Activated CD8-positive, alpha-beta memory T cell treated with anti-CD3 and anti-CD28 coated beads, Interleukin-2, amount 10 ng/mL, durations not matched to agents 7 days and 5 days (primary cell): ENCODE data around the gene SLIT2. TPM values are rescaled to one million over a fixed set of nuclear protein-coding genes. Genes with fewer than 3 reads are reported as not detected.

Source experiments
- ATAC-seq: fragments of 150-1000 bp; cut with Tn5 transposase; one replicate; pipeline ENCODE4 v1.10.0; 2021; ENCODE audit warnings: moderate library complexity
- CTCF ChIA-PET: fragments of 350-600 bp; sonication (Branson Sonifier 250); formaldehyde crosslinking; loops from one replicate; lab custom pipeline; 2021; ENCODE audit warnings: antibody characterized with exemption; lab: Charles Lee
- DNase-seq: peaks from one replicate; pipeline ENCODE4 v3.0.0-alpha.2; 2020
- H3K27ac Mint-ChIP-seq: one replicate; pipeline ENCODE4 v1.8.0; 2021; ENCODE audit warnings: mild to moderate bottlenecking, mixed read lengths
- H3K27me3 Mint-ChIP-seq: one replicate; pipeline ENCODE4 v1.8.0; 2021; ENCODE audit warnings: mixed read lengths
- H3K36me3 Mint-ChIP-seq: one replicate; pipeline ENCODE4 v1.8.0; 2021; ENCODE audit warnings: mild to moderate bottlenecking, mixed read lengths
- H3K4me1 Mint-ChIP-seq: one replicate; pipeline ENCODE4 v1.8.0; 2021; ENCODE audit warnings: mixed read lengths
- H3K4me3 Mint-ChIP-seq: one replicate; pipeline ENCODE4 v1.8.0; 2021; ENCODE audit warnings: mild to moderate bottlenecking, moderate library complexity, mixed read lengths
- H3K9me3 Mint-ChIP-seq: one replicate; pipeline ENCODE4 v1.8.0; 2022; ENCODE audit warnings: low read depth, mixed read lengths
- total RNA-seq, 2 experiments: library from RNA; stranded (reverse); gene quantifications; one replicate each; pipeline ENCODE4 v1.2.3, GENCODE V29; 2021

The SLIT2 gene, protein sequence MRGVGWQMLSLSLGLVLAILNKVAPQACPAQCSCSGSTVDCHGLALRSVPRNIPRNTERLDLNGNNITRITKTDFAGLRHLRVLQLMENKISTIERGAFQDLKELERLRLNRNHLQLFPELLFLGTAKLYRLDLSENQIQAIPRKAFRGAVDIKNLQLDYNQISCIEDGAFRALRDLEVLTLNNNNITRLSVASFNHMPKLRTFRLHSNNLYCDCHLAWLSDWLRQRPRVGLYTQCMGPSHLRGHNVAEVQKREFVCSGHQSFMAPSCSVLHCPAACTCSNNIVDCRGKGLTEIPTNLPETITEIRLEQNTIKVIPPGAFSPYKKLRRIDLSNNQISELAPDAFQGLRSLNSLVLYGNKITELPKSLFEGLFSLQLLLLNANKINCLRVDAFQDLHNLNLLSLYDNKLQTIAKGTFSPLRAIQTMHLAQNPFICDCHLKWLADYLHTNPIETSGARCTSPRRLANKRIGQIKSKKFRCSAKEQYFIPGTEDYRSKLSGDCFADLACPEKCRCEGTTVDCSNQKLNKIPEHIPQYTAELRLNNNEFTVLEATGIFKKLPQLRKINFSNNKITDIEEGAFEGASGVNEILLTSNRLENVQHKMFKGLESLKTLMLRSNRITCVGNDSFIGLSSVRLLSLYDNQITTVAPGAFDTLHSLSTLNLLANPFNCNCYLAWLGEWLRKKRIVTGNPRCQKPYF (N-terminal part only)
- total RNA-seq = not detected

- ATAC-seq (peak; percentile 70), DNase-seq (peak; percentile 41)
- Mint-ChIP-seq H3K27me3 (peaks cover 52% of the 10 kb centered on the region), H3K36me3 (peaks cover 4% of the 10 kb centered on the region), H3K9me3 (no peaks in the 10 kb centered on the region), H3K4me3 (no peak within 1 kb of the TSS), H3K27ac (peak within 1 kb of the TSS; percentile 46), H3K4me1 (peaks cover 6% of the 10 kb centered on the region)
- CTCF ChIA-PET = no interaction called here
These were observed at the start of gene SLIT2 for GRCh38 chr4:20251796-20252655. Gene SLIT2, plus strand, starts transcription at chr4:20251905. Its CDS starts 1,911 bp downstream, at chr4:20253816.

DNA sequence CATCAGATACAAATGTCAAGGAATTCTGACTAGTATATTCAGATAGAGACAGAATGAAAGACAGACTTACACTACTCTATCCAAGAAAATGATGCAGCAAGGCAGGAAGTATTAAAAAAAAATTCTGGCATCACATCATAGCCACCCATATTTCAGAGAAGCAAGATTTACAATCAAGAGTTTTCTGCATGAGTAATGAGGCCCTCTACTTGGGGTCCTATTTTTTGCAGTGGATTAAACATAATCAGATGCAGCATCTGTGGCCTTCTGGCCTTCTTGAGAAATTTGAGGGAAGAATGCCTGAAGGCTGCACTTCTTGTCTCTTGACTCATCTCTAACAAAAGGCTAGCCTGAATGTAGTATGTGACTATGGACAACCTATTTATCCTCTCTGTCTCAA lies 48.2 kb upstream of the SLIT2 start:
- Mint-ChIP-seq H3K4me1 (no peaks in the 10 kb centered on the region), H3K4me3 (no peak overlapping the region), H3K27me3 (no peaks in the 10 kb centered on the region), H3K9me3 (peaks cover 4% of the 10 kb centered on the region), H3K36me3 (no peaks in the 10 kb centered on the region), H3K27ac (no peak overlapping the region)
- DNase-seq (no peak), ATAC-seq (no peak)
- CTCF ChIA-PET = no interaction called here

- H3K36me3 Mint-ChIP-seq = no peaks in the 10 kb centered on the region
- DNase-seq = no peak
- no peak overlapping the region for H3K4me3 Mint-ChIP-seq
- H3K27ac Mint-ChIP-seq = no peak overlapping the region
- ATAC-seq = no peak
- CTCF ChIA-PET = no interaction called here
- H3K9me3 Mint-ChIP-seq = no peaks in the 10 kb centered on the region
- no peaks in the 10 kb centered on the region for H3K27me3 Mint-ChIP-seq
- H3K4me1 Mint-ChIP-seq = no peaks in the 10 kb centered on the region
These were observed 34.2 kb upstream of the SLIT2 start for GRCh38 chr4:20217521-20217920.

DNA sequence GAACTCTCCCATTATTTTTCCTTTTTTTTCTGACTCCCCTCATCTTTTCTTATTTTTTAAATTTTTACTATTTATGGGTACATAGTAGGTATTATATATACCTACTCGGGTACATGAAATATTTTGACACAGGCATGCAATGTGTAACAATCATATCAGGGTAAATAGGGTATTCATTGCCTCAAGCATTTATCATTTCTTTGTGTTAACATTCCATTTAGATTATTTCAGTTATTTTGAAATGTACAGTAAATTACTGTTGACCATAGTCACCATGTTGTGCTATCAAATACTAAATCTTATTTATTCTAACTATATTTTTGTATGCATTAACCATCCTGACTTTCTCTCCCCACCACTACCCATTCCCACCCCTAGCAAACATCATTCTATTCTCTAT lies 33.8 kb upstream of the SLIT2 start:
- no peaks in the 10 kb centered on the region for H3K27me3 Mint-ChIP-seq
- no peaks in the 10 kb centered on the region for H3K36me3 Mint-ChIP-seq
- DNase-seq = no peak
- no peaks in the 10 kb centered on the region for H3K4me1 Mint-ChIP-seq
- no peaks in the 10 kb centered on the region for H3K9me3 Mint-ChIP-seq
- no peak overlapping the region for H3K4me3 Mint-ChIP-seq
- CTCF ChIA-PET = no interaction called here
- ATAC-seq = no peak
- H3K27ac Mint-ChIP-seq = no peak overlapping the region

DNA sequence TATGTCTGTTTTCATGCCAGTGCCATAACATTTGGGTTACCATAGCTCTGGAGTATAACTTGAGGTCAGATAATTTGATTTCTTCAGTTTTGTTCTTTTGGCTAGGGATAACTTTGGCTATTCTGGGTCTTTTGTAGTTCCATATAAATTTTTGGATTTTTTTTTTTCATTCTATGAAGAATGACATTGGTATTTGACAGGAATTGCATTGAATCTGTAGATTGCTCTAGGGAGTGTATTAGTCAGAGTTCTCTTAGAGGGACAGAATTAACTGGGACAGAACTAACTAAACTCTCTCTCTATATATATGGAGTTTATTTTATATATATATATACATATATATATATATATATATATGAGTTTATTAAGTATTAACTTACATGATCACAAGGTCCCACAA lies 32.2 kb upstream of the SLIT2 start:
- H3K27me3 Mint-ChIP-seq = no peaks in the 10 kb centered on the region
- H3K36me3 Mint-ChIP-seq = no peaks in the 10 kb centered on the region
- no peaks in the 10 kb centered on the region for H3K4me1 Mint-ChIP-seq
- no peak for DNase-seq
- peaks cover 2% of the 10 kb centered on the region for H3K9me3 Mint-ChIP-seq
- no peak overlapping the region for H3K27ac Mint-ChIP-seq
- no peak overlapping the region for H3K4me3 Mint-ChIP-seq
- ATAC-seq = no peak
- CTCF ChIA-PET = no interaction called here

GRCh38 chr4:20237894-20238537 lies 13.7 kb upstream of the SLIT2 start:
- Mint-ChIP-seq H3K9me3 (no peaks in the 10 kb centered on the region), H3K4me1 (no peaks in the 10 kb centered on the region), H3K27me3 (no peaks in the 10 kb centered on the region), H3K27ac (no peak overlapping the region), H3K36me3 (no peaks in the 10 kb centered on the region), H3K4me3 (no peak overlapping the region)
- CTCF ChIA-PET = no interaction called here
- DNase-seq = no peak
- ATAC-seq = no peak

GRCh38 chr4:20248155-20248558 lies 3.5 kb upstream of the SLIT2 start:
- Mint-ChIP-seq H3K4me3 (no peak overlapping the region), H3K4me1 (peaks cover 6% of the 10 kb centered on the region), H3K27me3 (peaks cover 21% of the 10 kb centered on the region), H3K27ac (no peak overlapping the region), H3K9me3 (no peaks in the 10 kb centered on the region), H3K36me3 (peaks cover 2% of the 10 kb centered on the region)
- CTCF ChIA-PET = interaction anchor here (0.9 kb wide), 1 partner anchor 70 kb away, joined by 3 read pairs; no protein-coding TSS in a partner anchor
- ATAC-seq (no peak), DNase-seq (no peak)

- CTCF ChIA-PET = no interaction called here
- DNase-seq = no peak
- H3K4me1 Mint-ChIP-seq = peaks cover 6% of the 10 kb centered on the region
- no peak overlapping the region for H3K27ac Mint-ChIP-seq
- no peak for ATAC-seq
- H3K9me3 Mint-ChIP-seq = no peaks in the 10 kb centered on the region
- peaks cover 2% of the 10 kb centered on the region for H3K36me3 Mint-ChIP-seq
- H3K27me3 Mint-ChIP-seq = peaks cover 33% of the 10 kb centered on the region
- H3K4me3 Mint-ChIP-seq = no peak overlapping the region
These were observed 2.4 kb upstream of the SLIT2 start for GRCh38 chr4:20249333-20249732.

- Mint-ChIP-seq H3K4me1 (peaks cover 6% of the 10 kb centered on the region), H3K4me3 (no peak overlapping the region), H3K9me3 (no peaks in the 10 kb centered on the region), H3K27ac (no peak overlapping the region), H3K27me3 (peaks cover 49% of the 10 kb centered on the region), H3K36me3 (peaks cover 4% of the 10 kb centered on the region)
- ATAC-seq (no peak), DNase-seq (no peak)
- CTCF ChIA-PET = no interaction called here
These were observed 492 bp upstream of the SLIT2 start for GRCh38 chr4:20251031-20251795.

DNA sequence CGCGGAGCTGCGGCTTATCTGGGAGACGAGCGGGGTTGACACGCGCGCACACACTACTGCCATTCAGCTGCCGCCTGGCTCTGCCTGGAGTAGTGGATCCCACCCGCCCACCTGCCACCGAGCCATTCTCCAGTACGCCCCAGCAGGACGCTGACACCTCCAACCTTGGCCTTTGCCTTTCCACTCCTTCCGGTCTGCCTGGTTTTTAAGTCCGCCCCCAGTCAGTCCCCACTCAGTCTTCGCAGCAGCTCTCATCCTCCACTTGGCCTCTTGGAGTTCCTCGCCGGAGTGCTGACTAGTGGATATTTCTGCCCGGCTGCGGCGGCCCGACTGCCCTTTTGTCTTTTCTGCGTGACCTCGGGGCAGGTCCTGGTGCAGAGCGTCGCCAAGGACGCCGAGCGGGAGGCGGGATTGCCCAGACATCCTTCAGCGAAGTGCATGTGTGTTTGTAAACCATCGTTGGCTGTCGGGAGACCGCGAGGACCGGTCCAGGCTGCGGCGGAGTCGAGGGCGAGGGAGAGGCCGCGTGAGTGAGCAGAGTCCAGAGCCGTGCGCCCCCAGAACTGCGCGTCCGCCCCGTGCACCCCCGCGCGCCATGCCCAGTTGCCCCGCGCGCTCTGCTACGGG lies 1.1 kb downstream of the SLIT2 start:
- Mint-ChIP-seq H3K36me3 (peaks cover 4% of the 10 kb centered on the region), H3K4me1 (peaks cover 6% of the 10 kb centered on the region), H3K27me3 (peaks cover 52% of the 10 kb centered on the region), H3K27ac (peak overlapping the region; percentile 46), H3K9me3 (no peaks in the 10 kb centered on the region), H3K4me3 (no peak overlapping the region)
- DNase-seq = no peak
- CTCF ChIA-PET = no interaction called here
- ATAC-seq = no peak

GRCh38 chr4:20253283-20253734 lies 1.6 kb downstream of the SLIT2 start:
- H3K4me1 Mint-ChIP-seq = peaks cover 6% of the 10 kb centered on the region
- peaks cover 52% of the 10 kb centered on the region for H3K27me3 Mint-ChIP-seq
- no peaks in the 10 kb centered on the region for H3K9me3 Mint-ChIP-seq
- no peak for DNase-seq
- no peak for ATAC-seq
- no peak overlapping the region for H3K4me3 Mint-ChIP-seq
- H3K27ac Mint-ChIP-seq = no peak overlapping the region
- CTCF ChIA-PET = no interaction called here
- H3K36me3 Mint-ChIP-seq = peaks cover 4% of the 10 kb centered on the region

DNA sequence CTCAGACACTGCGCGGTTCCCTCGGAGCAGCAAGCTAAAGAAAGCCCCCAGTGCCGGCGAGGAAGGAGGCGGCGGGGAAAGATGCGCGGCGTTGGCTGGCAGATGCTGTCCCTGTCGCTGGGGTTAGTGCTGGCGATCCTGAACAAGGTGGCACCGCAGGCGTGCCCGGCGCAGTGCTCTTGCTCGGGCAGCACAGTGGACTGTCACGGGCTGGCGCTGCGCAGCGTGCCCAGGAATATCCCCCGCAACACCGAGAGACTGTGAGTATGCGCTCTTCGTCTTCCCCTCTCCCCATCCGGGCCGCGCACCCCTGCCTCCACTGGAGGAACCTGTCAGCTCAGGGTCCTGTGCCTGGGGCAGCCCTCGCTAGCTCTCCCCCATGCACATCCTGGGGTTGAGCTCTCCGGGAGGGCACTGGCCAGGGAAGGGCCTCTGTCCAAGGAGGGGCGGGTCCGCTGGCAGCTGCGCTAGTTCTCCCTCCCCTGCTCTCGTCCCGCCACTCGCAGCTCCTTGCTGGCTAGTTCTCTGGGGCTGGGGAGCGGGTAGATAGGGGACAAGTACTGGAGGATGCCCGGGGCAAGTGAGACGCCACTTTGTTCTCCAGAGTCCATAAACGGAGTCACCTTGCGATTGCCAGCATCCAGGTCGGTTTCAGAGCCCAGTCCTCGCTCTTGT lies 2.2 kb downstream of the SLIT2 start:
- Mint-ChIP-seq H3K9me3 (no peaks in the 10 kb centered on the region), H3K27ac (no peak overlapping the region), H3K36me3 (peaks cover 4% of the 10 kb centered on the region), H3K27me3 (peaks cover 52% of the 10 kb centered on the region), H3K4me3 (no peak overlapping the region), H3K4me1 (peaks cover 6% of the 10 kb centered on the region)
- ATAC-seq (no peak), DNase-seq (no peak)
- CTCF ChIA-PET = no interaction called here
